ENCODE data around the gene ZNF732.

The ZNF732 gene

GRCh38 chr4:236028-236427, 69.2 kb downstream of the ZNF732 start:
- H3K4me3 ChIP-seq (ENCODE audit: low read depth, low read length) = no peak overlapping the region
- in situ Hi-C loops (cut with HindIII; ENCODE audit: low sequenced_read_pairs) = no loop called here
- DNase-seq (ENCODE audit: low read depth, low spot score) = no peak
- TF ChIP-seq CTCF (IDR thresholded peaks at IDR 0.05; ENCODE audit: low read depth, low read length) = no peak

GRCh38 chr4:234178-234577, 71.1 kb downstream of the ZNF732 start:
- H3K4me3 ChIP-seq (ENCODE audit: low read depth, low read length) = no peak overlapping the region
- in situ Hi-C loops (cut with HindIII; ENCODE audit: low sequenced_read_pairs) = no loop called here
- TF ChIP-seq CTCF (IDR thresholded peaks at IDR 0.05; ENCODE audit: low read depth, low read length) = no peak
- DNase-seq (ENCODE audit: low read depth, low spot score) = no peak

GRCh38 chr4:223913-224497, 81.3 kb downstream of the ZNF732 start:
- no peak overlapping the region for H3K4me3 ChIP-seq (ENCODE audit: low read depth, low read length)
- TF ChIP-seq CTCF (IDR thresholded peaks at IDR 0.05; ENCODE audit: low read depth, low read length) = no peak
- no peak for DNase-seq (ENCODE audit: low read depth, low spot score)
- in situ Hi-C loops (cut with HindIII; ENCODE audit: low sequenced_read_pairs) = no loop called here

All from astrocyte of the spinal cord (primary cell).